GM12891 (cell line): Measurements from ENCODE around the gene CDKL2.

Source experiments
- POLR2A ChIP-seq: IDR thresholded peaks from 2 replicates; pipeline ENCODE4 v1.6.1; 2011; ENCODE audit warnings: low read depth, low read length, control low read depth
- POLR2AphosphoS5 ChIP-seq: IDR thresholded peaks from 2 replicates; pipeline ENCODE4 v1.6.1; 2011; ENCODE audit warnings: low read depth, low read length, control low read depth
- POU2F2 ChIP-seq: IDR thresholded peaks from 2 replicates; pipeline ENCODE4 v1.6.1; 2011; ENCODE audit warnings: low read depth, mild to moderate bottlenecking, control low read depth, low read length, moderate library complexity
- TAF1 ChIP-seq: IDR thresholded peaks from 2 replicates; pipeline ENCODE4 v1.6.1; 2011; ENCODE audit warnings: low read depth, low read length, control low read depth

DNA sequence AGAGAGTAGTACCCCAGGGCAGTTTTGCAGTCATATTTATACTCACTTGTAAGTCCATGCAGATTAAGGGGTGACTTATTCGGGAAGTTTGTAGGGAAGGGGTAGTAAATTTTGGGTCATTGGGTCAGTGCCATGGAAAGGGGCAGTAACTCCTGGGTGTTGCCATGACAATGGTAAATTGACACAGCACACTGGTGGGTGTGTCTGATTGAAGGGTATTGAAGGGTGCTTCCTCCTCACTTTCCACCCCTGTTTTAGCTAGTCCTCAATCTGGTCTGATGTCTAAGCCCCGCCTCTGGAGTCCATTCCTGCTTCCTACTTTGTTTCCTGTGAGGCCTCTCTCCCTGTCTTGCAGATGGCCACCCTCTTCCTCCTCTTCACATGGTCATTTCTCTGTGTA, 62.6 kb downstream of the CDKL2 start:
- TF ChIP-seq POLR2A (no peak), TAF1 (no peak), POLR2AphosphoS5 (no peak), POU2F2 (no peak)
